ENCODE measurements around the gene DHX32. TPM values are rescaled to one million over a fixed set of nuclear protein-coding genes. Genes with fewer than 3 reads are reported as not detected.

The DHX32 gene
- total RNA-seq, 4 donors from 2014 or later, result 21.7 to 52.7 (median 37.6) TPM

GRCh38 chr10:125846894-125847293 is 34.2 kb downstream of the DHX32 start:
- Histone ChIP-seq H3K27ac (no peak overlapping the region), H3K4me3 (no peak overlapping the region), H3K27me3 (no peaks in the 10 kb centered on the region), H3K9me3 (no peaks in the 10 kb centered on the region), H3K4me1 (no peaks in the 10 kb centered on the region), H3K36me3 (peaks cover 0 to 24% (median 9%) of the 10 kb centered on the region in 4 donors)
- no peak for DNase-seq
- in situ Hi-C loops (cut with MboI; ENCODE audit: low pct_ligation_motif_present in 1 of 4, low pct_unique_long_range_greater_than_20kb in 1 of 4, low sequenced_read_pairs in 3 of 4), result no loop called here
- intact Hi-C loops (cut with DNase I; ENCODE audit: low total_unique reads), result no loop called here
- TF ChIP-seq EP300 (IDR thresholded peaks at IDR 0.05; ENCODE audit: low read depth), result no peak
- WGBS, 2 donors (ENCODE audit: low coverage in 1 of 2), result 100% methylated on average over 3 of the region's 3 CpGs

- TF ChIP-seq POLR2A (IDR thresholded peaks at IDR 0.05) (no peak), CTCF (IDR thresholded peaks at IDR 0.05) (no peak), POLR2AphosphoS5 (IDR thresholded peaks at IDR 0.05) (no peak), EP300 (IDR thresholded peaks at IDR 0.05; ENCODE audit: low read depth) (no peak)
- Histone ChIP-seq H3K4me3 (no peak overlapping the region), H3K27ac (no peak overlapping the region), H3K4me1 (no peaks in the 10 kb centered on the region), H3K9me3 (no peaks in the 10 kb centered on the region), H3K27me3 (no peaks in the 10 kb centered on the region), H3K36me3 (peaks cover 0 to 26% (median 9%) of the 10 kb centered on the region in 4 donors)
- in situ Hi-C loops (cut with MboI; ENCODE audit: low pct_ligation_motif_present in 1 of 4, low pct_unique_long_range_greater_than_20kb in 1 of 4, low sequenced_read_pairs in 3 of 4) (no loop called here), intact Hi-C loops (cut with DNase I; ENCODE audit: low total_unique reads) (no loop called here)
- no peak for DNase-seq
- WGBS, 2 donors (ENCODE audit: low coverage in 1 of 2), result 91% methylated on average over 11 of the region's 11 CpGs; no CpG with 5 or more reads in 1 of the 2 donors
Observed at GRCh38 chr10:125845617-125846016, 35.5 kb downstream of the DHX32 start.

DNA sequence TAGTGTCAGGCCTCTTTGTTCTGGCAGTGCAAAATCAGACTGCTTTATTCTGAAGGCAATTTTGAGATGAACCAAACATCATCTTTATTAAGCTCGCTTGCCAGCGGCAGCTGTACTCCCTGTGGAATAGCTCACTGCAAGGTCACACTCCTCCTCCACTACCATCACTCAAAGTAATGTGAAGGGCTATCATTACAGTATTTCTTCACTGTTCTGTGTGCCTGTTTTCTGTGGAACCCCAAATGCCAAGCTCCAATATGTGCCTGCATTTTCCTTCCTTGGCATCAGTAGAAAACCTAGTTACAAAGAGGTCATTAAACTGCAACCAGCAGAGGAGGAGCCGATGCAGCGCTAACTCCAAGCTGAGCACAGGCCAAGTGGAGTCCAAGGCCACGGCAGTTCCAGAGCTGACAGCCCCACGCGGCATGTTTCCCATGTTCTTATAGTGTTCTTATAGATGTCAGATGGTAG is 36.3 kb downstream of the DHX32 start:
- no peak overlapping the region for H3K27ac ChIP-seq
- H3K4me3 ChIP-seq, result no peak overlapping the region
- H3K27me3 ChIP-seq, result no peaks in the 10 kb centered on the region
- in situ Hi-C loops (cut with MboI; ENCODE audit: low pct_ligation_motif_present in 1 of 4, low pct_unique_long_range_greater_than_20kb in 1 of 4, low sequenced_read_pairs in 3 of 4) (no loop called here), intact Hi-C loops (cut with DNase I; ENCODE audit: low total_unique reads) (no loop called here)
- WGBS, 2 donors (ENCODE audit: low coverage in 1 of 2), result 80% methylated on average over 7 of the region's 7 CpGs; no CpG with 5 or more reads in 1 of the 2 donors
- H3K9me3 ChIP-seq, result no peaks in the 10 kb centered on the region
- H3K36me3 ChIP-seq, result peaks cover 0 to 29% (median 11%) of the 10 kb centered on the region in 4 donors
- no peaks in the 10 kb centered on the region for H3K4me1 ChIP-seq
- no peak for TF ChIP-seq POLR2A (IDR thresholded peaks at IDR 0.05)
- TF ChIP-seq CTCF (IDR thresholded peaks at IDR 0.05), result no peak
- TF ChIP-seq POLR2AphosphoS5 (IDR thresholded peaks at IDR 0.05), result no peak
- no peak for TF ChIP-seq EP300 (IDR thresholded peaks at IDR 0.05; ENCODE audit: low read depth)
- no peak for DNase-seq

DNA sequence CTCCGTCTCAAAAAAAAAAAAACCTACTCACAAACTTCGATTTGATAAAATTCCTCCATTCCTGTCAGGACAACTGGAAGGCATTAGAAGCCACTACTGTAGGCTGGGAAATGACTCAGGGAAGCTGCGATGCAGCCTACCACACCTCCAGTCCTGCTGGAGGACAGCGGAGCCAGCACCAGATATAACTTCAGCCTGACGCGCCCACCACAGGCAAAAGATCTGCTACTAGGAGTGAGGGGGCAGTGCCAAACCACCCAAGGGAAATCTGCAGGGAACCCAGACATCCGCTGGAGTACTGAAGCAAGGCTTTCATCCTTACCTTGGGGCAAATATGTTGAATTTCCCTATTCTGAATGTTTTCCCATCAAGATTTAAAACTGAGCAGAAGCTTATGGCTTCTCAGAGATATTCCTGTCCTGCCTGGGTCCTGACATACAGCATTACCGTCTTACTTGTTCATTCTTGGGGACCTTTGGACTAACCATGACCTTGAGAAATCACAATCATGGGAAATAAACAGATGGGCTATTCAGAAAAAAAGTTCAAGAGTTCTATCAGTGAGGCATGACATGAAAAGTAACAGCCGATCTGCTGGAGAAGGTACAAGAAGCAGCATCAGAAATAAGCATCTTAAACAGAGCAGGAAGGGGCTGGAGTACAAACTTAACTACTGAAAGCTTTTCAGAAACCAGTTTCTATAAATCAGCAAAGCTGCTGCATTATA is 37.3 kb downstream of the DHX32 start:
- Histone ChIP-seq H3K9me3 (no peaks in the 10 kb centered on the region), H3K4me1 (no peaks in the 10 kb centered on the region), H3K36me3 (peaks cover 0 to 35% (median 14%) of the 10 kb centered on the region in 4 donors), H3K27me3 (no peaks in the 10 kb centered on the region), H3K27ac (no peak overlapping the region), H3K4me3 (no peak overlapping the region)
- in situ Hi-C loops (cut with MboI; ENCODE audit: low pct_ligation_motif_present in 1 of 4, low pct_unique_long_range_greater_than_20kb in 1 of 4, low sequenced_read_pairs in 3 of 4) (no loop called here), intact Hi-C loops (cut with DNase I; ENCODE audit: low total_unique reads) (no loop called here)
- WGBS, 2 donors (ENCODE audit: low coverage in 1 of 2), result 58 to 84% methylated on average over 2 to 9 of the region's 9 CpGs
- TF ChIP-seq EP300 (IDR thresholded peaks at IDR 0.05; ENCODE audit: low read depth) (no peak), POLR2A (IDR thresholded peaks at IDR 0.05) (no peak), POLR2AphosphoS5 (IDR thresholded peaks at IDR 0.05) (no peak), CTCF (IDR thresholded peaks at IDR 0.05) (no peak)
- DNase-seq, result no peak

Data from transverse colon (tissue), 4 donors.